ENCODE results near the gene C1orf87. TPM values are rescaled to one million over a fixed set of nuclear protein-coding genes. Genes with fewer than 3 reads are reported as not detected.
A peak's percentile ranks its signal among the peaks of the same experiment; 100 is the strongest.

The C1orf87 gene
- total RNA-seq, 1 experiment from 2014 or later: not detected

GRCh38 chr1:59977075-59977410, 96.5 kb downstream of the C1orf87 start:
- no peak overlapping the region for H3K4me2 ChIP-seq (ENCODE audit: low read length)
- CTCF ChIA-PET: interaction anchor here (0.6 kb wide), 1 partner anchor 17 kb away, joined by 3 read pairs; no protein-coding TSS in a partner anchor

GRCh38 chr1:59976194-59977074, 97.1 kb downstream of the C1orf87 start:
- no peak overlapping the region for H3K4me3 ChIP-seq (ENCODE audit: low read length)
- intact Hi-C loops (cut with micrococcal nuclease): loop anchor here (10.0 kb wide), 1 partner anchor 788 kb away; no protein-coding TSS in a partner anchor
- ChIA-PET CTCF (interaction anchor here (0.6 to 0.7 kb wide), 2 partner anchors 139 to 788 kb away, joined by 3 to 5 read pairs; no protein-coding TSS in a partner anchor), POLR2A (ENCODE audit: unreplicated experiment) (no interaction called here)
- no peaks in the 10 kb centered on the region for H3K36me3 ChIP-seq (ENCODE audit: low read depth, low read length)
- H3K9ac ChIP-seq (ENCODE audit: low read length): no peak overlapping the region
- no peaks in the 10 kb centered on the region for H4K20me1 ChIP-seq (ENCODE audit: low read length)
- no peaks in the 10 kb centered on the region for H3K4me1 ChIP-seq (ENCODE audit: insufficient read depth, low read length)
- TF ChIP-seq CTCF (conservative IDR thresholded peaks at IDR 0.05; ENCODE audit: low read depth, low read length): peak; percentile 88
- TF ChIP-seq EZH2phosphoT487 (IDR thresholded peaks at IDR 0.05; ENCODE audit: borderline replicate concordance, low read length): no peak
- H3K27me3 ChIP-seq (ENCODE audit: low read length): peaks cover 46% of the 10 kb centered on the region
- no peak overlapping the region for H3K27ac ChIP-seq (ENCODE audit: low read length)
- H3K9me2 ChIP-seq (replicated peaks; ENCODE audit: low read length): no peaks in the 10 kb centered on the region
- no TSS peak for BruUV-seq (replicated peaks)
- peak overlapping the region; percentile 7; the same call in 1 of the 2 replicates for H3K4me2 ChIP-seq (ENCODE audit: low read length)
- H3K79me2 ChIP-seq (ENCODE audit: low read length): no peaks in the 10 kb centered on the region
- peak; percentile 61 for ATAC-seq
- no peaks in the 10 kb centered on the region for H3K9me3 ChIP-seq (ENCODE audit: low read length)
- peak; percentile 74 for DNase-seq
- H2AFZ ChIP-seq (ENCODE audit: low read length): no peak overlapping the region
- H3F3A ChIP-seq (ENCODE audit: low read length, unreplicated experiment): no peaks in the 10 kb centered on the region

More at GRCh38 chr1:59977075-59977410, 96.5 kb downstream of the C1orf87 start:
- H3K9me2 ChIP-seq (replicated peaks; ENCODE audit: low read length): no peaks in the 10 kb centered on the region
- no peaks in the 10 kb centered on the region for H3K4me1 ChIP-seq (ENCODE audit: insufficient read depth, low read length)
- peaks cover 45% of the 10 kb centered on the region for H3K27me3 ChIP-seq (ENCODE audit: low read length)
- H2AFZ ChIP-seq (ENCODE audit: low read length): no peak overlapping the region
- no TSS peak for BruUV-seq (replicated peaks)
- no peaks in the 10 kb centered on the region for H3K79me2 ChIP-seq (ENCODE audit: low read length)
- no peak overlapping the region for H3K27ac ChIP-seq (ENCODE audit: low read length)
- no peaks in the 10 kb centered on the region for H4K20me1 ChIP-seq (ENCODE audit: low read length)
- no peak for DNase-seq
- ATAC-seq: no peak
- no peaks in the 10 kb centered on the region for H3K36me3 ChIP-seq (ENCODE audit: low read depth, low read length)
- no peak overlapping the region for H3K4me3 ChIP-seq (ENCODE audit: low read length)
- H3K9ac ChIP-seq (ENCODE audit: low read length): no peak overlapping the region
- intact Hi-C loops (cut with micrococcal nuclease): loop anchor here (10.0 kb wide), 1 partner anchor 788 kb away; no protein-coding TSS in a partner anchor
- H3F3A ChIP-seq (ENCODE audit: low read length, unreplicated experiment): no peaks in the 10 kb centered on the region
- TF ChIP-seq EZH2phosphoT487 (IDR thresholded peaks at IDR 0.05; ENCODE audit: borderline replicate concordance, low read length) (no peak), CTCF (conservative IDR thresholded peaks at IDR 0.05; ENCODE audit: low read depth, low read length) (no peak; the same call in 1 of the 2 replicates), EZH2 (IDR thresholded peaks at IDR 0.05; ENCODE audit: low read length, unreplicated experiment) (no peak)
- H3K9me3 ChIP-seq (ENCODE audit: low read length): no peaks in the 10 kb centered on the region
- POLR2A ChIA-PET (ENCODE audit: unreplicated experiment): no interaction called here

- POLR2A ChIA-PET (ENCODE audit: unreplicated experiment): no interaction called here
Measured at GRCh38 chr1:59973719-59974118, 99.9 kb downstream of the C1orf87 start.

More at GRCh38 chr1:59973719-59974118, 99.9 kb downstream of the C1orf87 start:
- Histone ChIP-seq H3K79me2 (ENCODE audit: low read length) (no peaks in the 10 kb centered on the region), H3F3A (ENCODE audit: low read length, unreplicated experiment) (no peaks in the 10 kb centered on the region), H4K20me1 (ENCODE audit: low read length) (no peaks in the 10 kb centered on the region), H3K9me2 (replicated peaks; ENCODE audit: low read length) (no peaks in the 10 kb centered on the region), H3K27me3 (ENCODE audit: low read length) (peaks cover 41% of the 10 kb centered on the region), H3K4me3 (ENCODE audit: low read length) (no peak overlapping the region), H3K36me3 (ENCODE audit: low read depth, low read length) (no peaks in the 10 kb centered on the region), H3K4me1 (ENCODE audit: insufficient read depth, low read length) (no peaks in the 10 kb centered on the region; the same call in 1 of the 2 replicates), H3K4me2 (ENCODE audit: low read length) (no peak overlapping the region), H3K9ac (ENCODE audit: low read length) (no peak overlapping the region), H3K27ac (ENCODE audit: low read length) (no peak overlapping the region), H3K9me3 (ENCODE audit: low read length) (no peaks in the 10 kb centered on the region), H2AFZ (ENCODE audit: low read length) (no peak overlapping the region)
- BruUV-seq (replicated peaks): no TSS peak
- intact Hi-C loops (cut with micrococcal nuclease): loop anchor here (10.0 kb wide), 1 partner anchor 791 kb away; no protein-coding TSS in a partner anchor
- ATAC-seq: no peak
- TF ChIP-seq EZH2 (IDR thresholded peaks at IDR 0.05; ENCODE audit: low read length, unreplicated experiment): no peak
- no peak for TF ChIP-seq CTCF (conservative IDR thresholded peaks at IDR 0.05; ENCODE audit: low read depth, low read length)
- TF ChIP-seq EZH2phosphoT487 (IDR thresholded peaks at IDR 0.05; ENCODE audit: borderline replicate concordance, low read length): no peak
- DNase-seq: no peak
- CTCF ChIA-PET: no interaction called here
